ENCODE measurements around the gene MRI1.
"Not testable (repeated sequence)": the region's sequence is repeated elsewhere in the genome, so short reads cannot be mapped to it uniquely, and the experiment has no call there.

The MRI1 gene

GRCh38 chr19:13764101-13764807, at the start of gene MRI1:
Gene MRI1, plus strand, starts transcription at chr19:13764522. Its CDS starts 67 bp downstream, at chr19:13764589.
- DNase-seq: peak in 3 of 4 experiments; percentile 20 to 56 (median 37)

GRCh38 chr19:13717194-13717643, 47.1 kb upstream of the MRI1 start:
- DNase-seq: no peak

GRCh38 chr19:13718733-13719132, 45.6 kb upstream of the MRI1 start:
- no peak for DNase-seq

- no peak for DNase-seq
These were observed 42.2 kb upstream of the MRI1 start for GRCh38 chr19:13722146-13722545.

GRCh38 chr19:13723206-13723605, 41.1 kb upstream of the MRI1 start:
- DNase-seq: no peak

- DNase-seq: no peak
These were observed 38.0 kb upstream of the MRI1 start for GRCh38 chr19:13726323-13726722.

- no peak for DNase-seq
These were observed 36.5 kb upstream of the MRI1 start for GRCh38 chr19:13727798-13728197.

- no peak for DNase-seq
These were observed 34.5 kb upstream of the MRI1 start for GRCh38 chr19:13729859-13730258.

- peak; percentile 83 to 96 (median 89) for DNase-seq
These were observed 33.0 kb upstream of the MRI1 start for GRCh38 chr19:13731147-13731964.

GRCh38 chr19:13732337-13732736, 32.0 kb upstream of the MRI1 start:
- no peak for DNase-seq

- no peak for DNase-seq
These were observed 29.6 kb upstream of the MRI1 start for GRCh38 chr19:13734751-13735150.

GRCh38 chr19:13738073-13738472, 26.2 kb upstream of the MRI1 start:
- DNase-seq: no peak

GRCh38 chr19:13741893-13742292, 22.4 kb upstream of the MRI1 start:
- DNase-seq: no peak

- no peak for DNase-seq
These were observed 21.6 kb upstream of the MRI1 start for GRCh38 chr19:13742756-13743155.

- DNase-seq: no peak
These were observed 20.1 kb upstream of the MRI1 start for GRCh38 chr19:13744174-13744573.

- DNase-seq: no peak
These were observed 17.2 kb upstream of the MRI1 start for GRCh38 chr19:13747098-13747453.

GRCh38 chr19:13748169-13748828, 16.0 kb upstream of the MRI1 start:
- no peak for DNase-seq

GRCh38 chr19:13751436-13751835, 12.9 kb upstream of the MRI1 start:
- DNase-seq: no peak

GRCh38 chr19:13753622-13754021, 10.7 kb upstream of the MRI1 start:
- DNase-seq: not testable (repeated sequence)

- no peak for DNase-seq
These were observed 8.1 kb upstream of the MRI1 start for GRCh38 chr19:13756210-13756609.

GRCh38 chr19:13757805-13758772, 6.2 kb upstream of the MRI1 start:
- no peak for DNase-seq

- no peak for DNase-seq
These were observed 5.5 kb upstream of the MRI1 start for GRCh38 chr19:13758795-13759194.
